Measurements from ENCODE around the gene DCTN1.

DCTN1 gene

GRCh38 chr2:74392449-74392743 lies 12.3 kb upstream of the DCTN1 start:
- Mint-ChIP-seq H3K27ac (no peak overlapping the region), H3K4me3 (peak overlapping the region; percentile 20), H3K27me3 (ENCODE audit: low read depth) (peaks cover 5% of the 10 kb centered on the region)

GRCh38 chr2:74391580-74392448 lies 11.7 kb upstream of the DCTN1 start:
- Mint-ChIP-seq H3K36me3 (ENCODE audit: low read depth) (no peaks in the 10 kb centered on the region), H3K9me3 (no peaks in the 10 kb centered on the region), H3K27me3 (ENCODE audit: low read depth) (peaks cover 5% of the 10 kb centered on the region), H3K4me3 (peak overlapping the region; percentile 94), H3K27ac (peak overlapping the region; percentile 98), H3K4me1 (ENCODE audit: low read depth) (peaks cover 11% of the 10 kb centered on the region)
- peak; percentile 88 for DNase-seq (ENCODE audit: low spot score)

More at GRCh38 chr2:74392449-74392743, 12.3 kb upstream of the DCTN1 start:
- no peak for DNase-seq (ENCODE audit: low spot score)
- Mint-ChIP-seq H3K9me3 (no peaks in the 10 kb centered on the region), H3K4me1 (ENCODE audit: low read depth) (peaks cover 11% of the 10 kb centered on the region), H3K36me3 (ENCODE audit: low read depth) (no peaks in the 10 kb centered on the region)

- peak overlapping the region; percentile 94 for H3K4me3 Mint-ChIP-seq
Observed at GRCh38 chr2:74391209-74391579, 11.1 kb upstream of the DCTN1 start.

GRCh38 chr2:74390606-74391005 lies 10.5 kb upstream of the DCTN1 start:
- no peak for DNase-seq (ENCODE audit: low spot score)
- Mint-ChIP-seq H3K9me3 (no peaks in the 10 kb centered on the region), H3K27ac (no peak overlapping the region)

More at GRCh38 chr2:74391209-74391579, 11.1 kb upstream of the DCTN1 start:
- Mint-ChIP-seq H3K9me3 (no peaks in the 10 kb centered on the region), H3K36me3 (ENCODE audit: low read depth) (no peaks in the 10 kb centered on the region), H3K27me3 (ENCODE audit: low read depth) (peaks cover 5% of the 10 kb centered on the region), H3K27ac (peak overlapping the region; percentile 83), H3K4me1 (ENCODE audit: low read depth) (peaks cover 11% of the 10 kb centered on the region)
- no peak for DNase-seq (ENCODE audit: low spot score)

GRCh38 chr2:74387346-74387745 lies 7.2 kb upstream of the DCTN1 start:
- Mint-ChIP-seq H3K27ac (no peak overlapping the region), H3K4me1 (ENCODE audit: low read depth) (peaks cover 11% of the 10 kb centered on the region), H3K27me3 (ENCODE audit: low read depth) (no peaks in the 10 kb centered on the region), H3K36me3 (ENCODE audit: low read depth) (no peaks in the 10 kb centered on the region), H3K4me3 (no peak overlapping the region), H3K9me3 (no peaks in the 10 kb centered on the region)
- DNase-seq (ENCODE audit: low spot score), result no peak

More at GRCh38 chr2:74390606-74391005, 10.5 kb upstream of the DCTN1 start:
- no peaks in the 10 kb centered on the region for H3K36me3 Mint-ChIP-seq (ENCODE audit: low read depth)
- peaks cover 5% of the 10 kb centered on the region for H3K27me3 Mint-ChIP-seq (ENCODE audit: low read depth)
- H3K4me3 Mint-ChIP-seq, result peak overlapping the region; percentile 94
- H3K4me1 Mint-ChIP-seq (ENCODE audit: low read depth), result peaks cover 11% of the 10 kb centered on the region

GRCh38 chr2:74385396-74385795 lies 5.3 kb upstream of the DCTN1 start:
- DNase-seq (ENCODE audit: low spot score), result no peak
- H3K9me3 Mint-ChIP-seq, result no peaks in the 10 kb centered on the region
- no peak overlapping the region for H3K27ac Mint-ChIP-seq
- peaks cover 13% of the 10 kb centered on the region for H3K4me1 Mint-ChIP-seq (ENCODE audit: low read depth)
- H3K36me3 Mint-ChIP-seq (ENCODE audit: low read depth), result no peaks in the 10 kb centered on the region
- H3K4me3 Mint-ChIP-seq, result no peak overlapping the region
- H3K27me3 Mint-ChIP-seq (ENCODE audit: low read depth), result no peaks in the 10 kb centered on the region

GRCh38 chr2:74384051-74384450 lies 3.9 kb upstream of the DCTN1 start:
- no peak overlapping the region for H3K27ac Mint-ChIP-seq

GRCh38 chr2:74383254-74383653 lies 3.1 kb upstream of the DCTN1 start:
- DNase-seq (ENCODE audit: low spot score), result no peak
- peaks cover 18% of the 10 kb centered on the region for H3K4me1 Mint-ChIP-seq (ENCODE audit: low read depth)
- no peaks in the 10 kb centered on the region for H3K27me3 Mint-ChIP-seq (ENCODE audit: low read depth)
- no peaks in the 10 kb centered on the region for H3K9me3 Mint-ChIP-seq
- H3K27ac Mint-ChIP-seq, result no peak overlapping the region
- no peaks in the 10 kb centered on the region for H3K36me3 Mint-ChIP-seq (ENCODE audit: low read depth)
- H3K4me3 Mint-ChIP-seq, result no peak overlapping the region

More at GRCh38 chr2:74384051-74384450, 3.9 kb upstream of the DCTN1 start:
- Mint-ChIP-seq H3K9me3 (no peaks in the 10 kb centered on the region), H3K36me3 (ENCODE audit: low read depth) (no peaks in the 10 kb centered on the region), H3K4me3 (no peak overlapping the region), H3K4me1 (ENCODE audit: low read depth) (peaks cover 18% of the 10 kb centered on the region), H3K27me3 (ENCODE audit: low read depth) (no peaks in the 10 kb centered on the region)
- DNase-seq (ENCODE audit: low spot score), result no peak

- Mint-ChIP-seq H3K9me3 (no peaks in the 10 kb centered on the region), H3K27ac (no peak overlapping the region), H3K4me3 (no peak overlapping the region), H3K27me3 (ENCODE audit: low read depth) (no peaks in the 10 kb centered on the region), H3K36me3 (ENCODE audit: low read depth) (peaks cover 4% of the 10 kb centered on the region), H3K4me1 (ENCODE audit: low read depth) (peaks cover 18% of the 10 kb centered on the region)
- DNase-seq (ENCODE audit: low spot score), result no peak
Observed at GRCh38 chr2:74381751-74382150, 1.6 kb upstream of the DCTN1 start.

- Mint-ChIP-seq H3K4me3 (no peak overlapping the region), H3K36me3 (ENCODE audit: low read depth) (peaks cover 7% of the 10 kb centered on the region), H3K27ac (no peak overlapping the region), H3K9me3 (no peaks in the 10 kb centered on the region), H3K4me1 (ENCODE audit: low read depth) (peaks cover 18% of the 10 kb centered on the region), H3K27me3 (ENCODE audit: low read depth) (no peaks in the 10 kb centered on the region)
- DNase-seq (ENCODE audit: low spot score), result no peak
Observed at GRCh38 chr2:74378007-74378406, 2.1 kb downstream of the DCTN1 start.

GRCh38 chr2:74375838-74376237 lies 4.3 kb downstream of the DCTN1 start:
- no peaks in the 10 kb centered on the region for H3K9me3 Mint-ChIP-seq
- no peak overlapping the region for H3K4me3 Mint-ChIP-seq
- H3K27ac Mint-ChIP-seq, result no peak overlapping the region
- DNase-seq (ENCODE audit: low spot score), result no peak
- H3K4me1 Mint-ChIP-seq (ENCODE audit: low read depth), result peaks cover 10% of the 10 kb centered on the region
- H3K27me3 Mint-ChIP-seq (ENCODE audit: low read depth), result no peaks in the 10 kb centered on the region
- peaks cover 10% of the 10 kb centered on the region for H3K36me3 Mint-ChIP-seq (ENCODE audit: low read depth)

- Mint-ChIP-seq H3K9me3 (no peaks in the 10 kb centered on the region), H3K36me3 (ENCODE audit: low read depth) (peaks cover 15% of the 10 kb centered on the region), H3K4me1 (ENCODE audit: low read depth) (peaks cover 3% of the 10 kb centered on the region), H3K4me3 (no peak overlapping the region), H3K27me3 (ENCODE audit: low read depth) (no peaks in the 10 kb centered on the region), H3K27ac (no peak overlapping the region)
- DNase-seq (ENCODE audit: low spot score), result no peak
Observed at GRCh38 chr2:74374509-74375205, 5.5 kb downstream of the DCTN1 start.

- H3K36me3 Mint-ChIP-seq (ENCODE audit: low read depth), result peaks cover 15% of the 10 kb centered on the region
- H3K9me3 Mint-ChIP-seq, result no peaks in the 10 kb centered on the region
- H3K4me3 Mint-ChIP-seq, result no peak overlapping the region
- no peaks in the 10 kb centered on the region for H3K4me1 Mint-ChIP-seq (ENCODE audit: low read depth)
- no peak for DNase-seq (ENCODE audit: low spot score)
- no peaks in the 10 kb centered on the region for H3K27me3 Mint-ChIP-seq (ENCODE audit: low read depth)
- H3K27ac Mint-ChIP-seq, result no peak overlapping the region
Observed at GRCh38 chr2:74373985-74374384, 6.1 kb downstream of the DCTN1 start.

GRCh38 chr2:74373221-74373676 lies 6.9 kb downstream of the DCTN1 start:
- Mint-ChIP-seq H3K9me3 (no peaks in the 10 kb centered on the region), H3K27ac (no peak overlapping the region), H3K4me3 (no peak overlapping the region), H3K36me3 (ENCODE audit: low read depth) (peaks cover 19% of the 10 kb centered on the region), H3K4me1 (ENCODE audit: low read depth) (no peaks in the 10 kb centered on the region), H3K27me3 (ENCODE audit: low read depth) (no peaks in the 10 kb centered on the region)
- DNase-seq (ENCODE audit: low spot score), result no peak

Data from T-helper 2 cell treated with Interferon-gamma antibody and Interleukin-4, amounts not matched to agents 5 μg/mL and 100 μg/mL, for 36 hours (primary cell).